GM23338 (cell line): ENCODE measurements around the gene REG3A. TPM values are rescaled to one million over a fixed set of nuclear protein-coding genes. Genes with fewer than 3 reads are reported as not detected.

Experiments used
- ATAC-seq: fragments of 200-7000 bp; cut with Tn5 transposase; 3 replicates; pipeline ENCODE4 v1.9.1; 2020
- DNase-seq: peaks from one replicate; pipeline ENCODE4 v3.0.0-alpha.2; 2015; ENCODE audit warnings: low spot score
- H2AFZ ChIP-seq: fragments of 200-600 bp; sonication (generic); 2 replicates; pipeline ENCODE4 v1.8.0; 2016; ENCODE audit warnings: antibody characterized with exemption, mild to moderate bottlenecking, moderate library complexity
- H3F3A ChIP-seq: fragments of 200-600 bp; sonication (generic); replicated peaks from 2 replicates; pipeline ENCODE4 v1.8.0; 2017; ENCODE audit warnings: antibody characterized with exemption, mixed run types, low read depth
- H3K27ac ChIP-seq: fragments of 200-600 bp; sonication (generic); 2 replicates; pipeline ENCODE4 v1.6.1; 2016; ENCODE audit warnings: low read depth
- H3K27me3 ChIP-seq: fragments of 200-600 bp; sonication (generic); 2 replicates; pipeline ENCODE4 v1.8.0; 2016; ENCODE audit warnings: mild to moderate bottlenecking, mixed run types, moderate library complexity; ENCODE audit not compliant: insufficient read depth
- H3K36me3 ChIP-seq: fragments of 200-600 bp; sonication (generic); 2 replicates; pipeline ENCODE4 v1.8.0; 2016; ENCODE audit warnings: mild to moderate bottlenecking; ENCODE audit not compliant: insufficient read depth
- H3K4me1 ChIP-seq: fragments of 200-600 bp; sonication (generic); 2 replicates; pipeline ENCODE4 v1.8.0; 2016; ENCODE audit warnings: mild to moderate bottlenecking, moderate library complexity; ENCODE audit not compliant: insufficient read depth
- H3K4me2 ChIP-seq: fragments of 200-600 bp; sonication (generic); 2 replicates; pipeline ENCODE4 v1.7.1; 2017; ENCODE audit warnings: mixed run types
- H3K4me3 ChIP-seq: fragments of 200-600 bp; sonication (generic); 2 replicates; pipeline ENCODE4 v1.6.1; 2016; ENCODE audit warnings: mixed run types
- H3K79me2 ChIP-seq: fragments of 200-600 bp; sonication (generic); replicated peaks from 2 replicates; pipeline ENCODE4 v1.8.0; 2017; ENCODE audit warnings: mild to moderate bottlenecking; ENCODE audit not compliant: insufficient read depth
- H3K9me2 ChIP-seq: fragments of 200-600 bp; sonication (generic); 2 replicates; pipeline ENCODE4 v1.8.0; 2017; ENCODE audit not compliant: insufficient read depth
- H4K20me1 ChIP-seq: fragments of 200-600 bp; sonication (generic); replicated peaks from 2 replicates; pipeline ENCODE4 v1.8.0; 2017; ENCODE audit warnings: mild to moderate bottlenecking; ENCODE audit not compliant: insufficient read depth
- H3K27ac Mint-ChIP-seq: 2 replicates; pipeline ENCODE4 v1.8.0; 2020; ENCODE audit warnings: inconsistent platforms, mild to moderate bottlenecking, moderate library complexity, mixed read lengths
- H3K27me3 Mint-ChIP-seq: 3 replicates; pipeline ENCODE4 v1.8.0; 2022; ENCODE audit warnings: low read depth, mild to moderate bottlenecking, moderate library complexity, mixed read lengths, inconsistent platforms; ENCODE audit not compliant: insufficient read depth, poor library complexity
- H3K36me3 Mint-ChIP-seq: 3 replicates; pipeline ENCODE4 v1.8.0; 2021; ENCODE audit warnings: low read depth, mild to moderate bottlenecking, inconsistent platforms, moderate library complexity, mixed read lengths
- H3K4me1 Mint-ChIP-seq: 3 replicates; pipeline ENCODE4 v1.8.0; 2020; ENCODE audit warnings: mild to moderate bottlenecking, inconsistent platforms, mixed read lengths
- H3K4me3 Mint-ChIP-seq: 3 replicates; pipeline ENCODE4 v1.8.0; 2021; ENCODE audit warnings: moderate library complexity, mild to moderate bottlenecking, inconsistent platforms, mixed read lengths
- H3K9me3 Mint-ChIP-seq: 3 replicates; pipeline ENCODE4 v1.8.0; 2020; ENCODE audit warnings: moderate library complexity, mild to moderate bottlenecking, inconsistent platforms, mixed read lengths
- CREB1 ChIP-seq: fragments of 250-450 bp; sonication (Bioruptor Pico); IDR thresholded peaks from 2 replicates; pipeline ENCODE4 v1.5.0; 2020; ENCODE audit warnings: low read depth, mild to moderate bottlenecking, moderate library complexity
- ETS1 ChIP-seq: IDR thresholded peaks from 2 replicates; pipeline ENCODE4 v1.6.1; 2016; ENCODE audit warnings: antibody characterized with exemption
- EZH2 ChIP-seq: fragments of 200-600 bp; sonication (generic); IDR thresholded peaks from one replicate; pipeline ENCODE4 v1.8.0; 2017; ENCODE audit warnings: antibody characterized with exemption, mild to moderate bottlenecking, low read depth; ENCODE audit not compliant: unreplicated experiment
- EZH2phosphoT487 ChIP-seq: fragments of 200-600 bp; sonication (generic); IDR thresholded peaks from one replicate; pipeline ENCODE4 v1.8.1; 2018; ENCODE audit warnings: antibody characterized with exemption; ENCODE audit not compliant: unreplicated experiment
- NANOG ChIP-seq: IDR thresholded peaks from 2 replicates; pipeline ENCODE4 v1.6.1; 2016; ENCODE audit warnings: antibody characterized with exemption, borderline replicate concordance
- POLR2AphosphoS5 ChIP-seq: IDR thresholded peaks from 2 replicates; pipeline ENCODE4 v1.6.1; 2016; ENCODE audit warnings: antibody characterized with exemption, low read depth
- ZNF114 ChIP-seq: fragments of 250-450 bp; sonication (Bioruptor Pico); IDR thresholded peaks from 2 replicates; pipeline ENCODE4 v1.5.0; 2020; ENCODE audit warnings: mild to moderate bottlenecking, moderate library complexity
- ZNF331 ChIP-seq: fragments of 250-450 bp; sonication (Bioruptor Pico); IDR thresholded peaks from 2 replicates; pipeline ENCODE4 v1.5.0; 2020; ENCODE audit warnings: low read depth, mild to moderate bottlenecking, moderate library complexity
- polyA plus RNA-seq: library from polyadenylated mRNA; unstranded; fragments of >200 nt; fragmentation: Nextera tagmentation; extraction: Ambion mirVana; gene quantifications from 2 replicates; pipeline ENCODE4 v1.2.1, GENCODE V29; 2016
- total RNA-seq: library from RNA; depleted of rRNA; stranded (reverse); fragments of >200 nt; shearing (Covaris generic); gene quantifications from 2 replicates; pipeline ENCODE4 v1.2.3, GENCODE V29; 2014
- TF ChIP-seq, protein P1 (sequence below), 2 experiments: fragments of 200-600 bp in 1 of 2; sonication (generic) in 1 of 2; conservative IDR thresholded peaks; 2 replicates each; pipeline versions ENCODE4 v1.5.1 to v1.6.1; 2016 to 2017; ENCODE audit warnings: antibody characterized with exemption in 2 of 2, low read depth in 2 of 2, mild to moderate bottlenecking in 2 of 2, moderate library complexity in 1 of 2
- TF ChIP-seq, protein P2 (sequence below): IDR thresholded peaks from one replicate; pipeline ENCODE4 v1.6.1; 2018; ENCODE audit warnings: antibody characterized with exemption; ENCODE audit not compliant: unreplicated experiment

REG3A gene
- total and polyA plus RNA-seq, 2 experiments from 2014 or later: not detected

GRCh38 chr2:79125721-79125985 is 33.9 kb downstream of the REG3A start:
- Histone ChIP-seq H3F3A (no peaks in the 10 kb centered on the region), H3K4me3 (no peak overlapping the region), H3K4me2 (no peak overlapping the region), H3K79me2 (no peaks in the 10 kb centered on the region), H2AFZ (no peak overlapping the region), H3K27me3 (no peaks in the 10 kb centered on the region), H3K4me1 (no peaks in the 10 kb centered on the region), H3K9me2 (no peaks in the 10 kb centered on the region), H4K20me1 (no peaks in the 10 kb centered on the region), H3K27ac (no peak overlapping the region), H3K36me3 (no peaks in the 10 kb centered on the region)
- DNase-seq (no peak), ATAC-seq (no peak)
- Mint-ChIP-seq H3K27ac (no peak overlapping the region), H3K36me3 (no peaks in the 10 kb centered on the region), H3K9me3 (no peaks in the 10 kb centered on the region), H3K27me3 (peaks cover 4% of the 10 kb centered on the region), H3K4me1 (no peaks in the 10 kb centered on the region), H3K4me3 (no peak overlapping the region)
- no peak for TF ChIP-seq POLR2AphosphoS5
- TF ChIP-seq ETS1: no peak
- TF ChIP-seq EZH2phosphoT487: no peak
- TF ChIP-seq EZH2: no peak
- no peak for TF ChIP-seq CREB1 (CRISPR knock-in tag)
- TF ChIP-seq, protein P1, sequence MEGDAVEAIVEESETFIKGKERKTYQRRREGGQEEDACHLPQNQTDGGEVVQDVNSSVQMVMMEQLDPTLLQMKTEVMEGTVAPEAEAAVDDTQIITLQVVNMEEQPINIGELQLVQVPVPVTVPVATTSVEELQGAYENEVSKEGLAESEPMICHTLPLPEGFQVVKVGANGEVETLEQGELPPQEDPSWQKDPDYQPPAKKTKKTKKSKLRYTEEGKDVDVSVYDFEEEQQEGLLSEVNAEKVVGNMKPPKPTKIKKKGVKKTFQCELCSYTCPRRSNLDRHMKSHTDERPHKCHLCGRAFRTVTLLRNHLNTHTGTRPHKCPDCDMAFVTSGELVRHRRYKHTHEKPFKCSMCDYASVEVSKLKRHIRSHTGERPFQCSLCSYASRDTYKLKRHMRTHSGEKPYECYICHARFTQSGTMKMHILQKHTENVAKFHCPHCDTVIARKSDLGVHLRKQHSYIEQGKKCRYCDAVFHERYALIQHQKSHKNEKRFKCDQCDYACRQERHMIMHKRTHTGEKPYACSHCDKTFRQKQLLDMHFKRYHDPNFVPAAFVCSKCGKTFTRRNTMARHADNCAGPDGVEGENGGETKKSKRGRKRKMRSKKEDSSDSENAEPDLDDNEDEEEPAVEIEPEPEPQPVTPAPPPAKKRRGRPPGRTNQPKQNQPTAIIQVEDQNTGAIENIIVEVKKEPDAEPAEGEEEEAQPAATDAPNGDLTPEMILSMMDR (conservative IDR thresholded peaks at IDR 0.05; ENCODE audit: low read depth in 2 of 2): no peak
- TF ChIP-seq ZNF331: no peak
- TF ChIP-seq, protein P2, sequence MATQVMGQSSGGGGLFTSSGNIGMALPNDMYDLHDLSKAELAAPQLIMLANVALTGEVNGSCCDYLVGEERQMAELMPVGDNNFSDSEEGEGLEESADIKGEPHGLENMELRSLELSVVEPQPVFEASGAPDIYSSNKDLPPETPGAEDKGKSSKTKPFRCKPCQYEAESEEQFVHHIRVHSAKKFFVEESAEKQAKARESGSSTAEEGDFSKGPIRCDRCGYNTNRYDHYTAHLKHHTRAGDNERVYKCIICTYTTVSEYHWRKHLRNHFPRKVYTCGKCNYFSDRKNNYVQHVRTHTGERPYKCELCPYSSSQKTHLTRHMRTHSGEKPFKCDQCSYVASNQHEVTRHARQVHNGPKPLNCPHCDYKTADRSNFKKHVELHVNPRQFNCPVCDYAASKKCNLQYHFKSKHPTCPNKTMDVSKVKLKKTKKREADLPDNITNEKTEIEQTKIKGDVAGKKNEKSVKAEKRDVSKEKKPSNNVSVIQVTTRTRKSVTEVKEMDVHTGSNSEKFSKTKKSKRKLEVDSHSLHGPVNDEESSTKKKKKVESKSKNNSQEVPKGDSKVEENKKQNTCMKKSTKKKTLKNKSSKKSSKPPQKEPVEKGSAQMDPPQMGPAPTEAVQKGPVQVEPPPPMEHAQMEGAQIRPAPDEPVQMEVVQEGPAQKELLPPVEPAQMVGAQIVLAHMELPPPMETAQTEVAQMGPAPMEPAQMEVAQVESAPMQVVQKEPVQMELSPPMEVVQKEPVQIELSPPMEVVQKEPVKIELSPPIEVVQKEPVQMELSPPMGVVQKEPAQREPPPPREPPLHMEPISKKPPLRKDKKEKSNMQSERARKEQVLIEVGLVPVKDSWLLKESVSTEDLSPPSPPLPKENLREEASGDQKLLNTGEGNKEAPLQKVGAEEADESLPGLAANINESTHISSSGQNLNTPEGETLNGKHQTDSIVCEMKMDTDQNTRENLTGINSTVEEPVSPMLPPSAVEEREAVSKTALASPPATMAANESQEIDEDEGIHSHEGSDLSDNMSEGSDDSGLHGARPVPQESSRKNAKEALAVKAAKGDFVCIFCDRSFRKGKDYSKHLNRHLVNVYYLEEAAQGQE: no peak
- TF ChIP-seq NANOG: no peak
- TF ChIP-seq ZNF114 (CRISPR knock-in tag): no peak
